Cerebellar nuclear complex (tissue), 1 donor: Measurements from ENCODE around the gene CTNND2.

Source experiments
- DNase-seq, 2 experiments: peaks; one replicate each; lab custom pipeline; 2025; lab: John Stamatoyannopoulos, UW

Gene CTNND2

GRCh38 chr5:11596185-11596584, 308.1 kb downstream of the CTNND2 start:
- DNase-seq = no peak

GRCh38 chr5:11595045-11595444, 309.2 kb downstream of the CTNND2 start:
- DNase-seq = no peak

- no peak for DNase-seq
Observed at GRCh38 chr5:11594021-11594420, 310.2 kb downstream of the CTNND2 start.

- DNase-seq = no peak
Observed at GRCh38 chr5:11590475-11590874, 313.8 kb downstream of the CTNND2 start.

GRCh38 chr5:11588803-11589202, 315.4 kb downstream of the CTNND2 start:
- peak in 1 of 2 experiments; percentile 18 for DNase-seq

- no peak for DNase-seq
Observed at GRCh38 chr5:11584017-11584416, 320.2 kb downstream of the CTNND2 start.

- DNase-seq = no peak
Observed at GRCh38 chr5:11579351-11579750, 324.9 kb downstream of the CTNND2 start.

- no peak for DNase-seq
Observed at GRCh38 chr5:11574787-11575186, 329.5 kb downstream of the CTNND2 start.

GRCh38 chr5:11573140-11573992, 330.9 kb downstream of the CTNND2 start:
- no peak for DNase-seq

- peak in 1 of 2 experiments; percentile 50 for DNase-seq
Observed at GRCh38 chr5:11564706-11565105, 339.5 kb downstream of the CTNND2 start.

- no peak for DNase-seq
Observed at GRCh38 chr5:11563822-11564221, 340.4 kb downstream of the CTNND2 start.

GRCh38 chr5:11560915-11561697, 343.1 kb downstream of the CTNND2 start:
- DNase-seq = no peak

- DNase-seq = no peak
Observed at GRCh38 chr5:11557063-11557462, 347.2 kb downstream of the CTNND2 start.

GRCh38 chr5:11555171-11555570, 349.1 kb downstream of the CTNND2 start:
- no peak for DNase-seq

- DNase-seq = no peak
Observed at GRCh38 chr5:11547730-11548129, 356.5 kb downstream of the CTNND2 start.

- DNase-seq = no peak
Observed at GRCh38 chr5:11547140-11547539, 357.1 kb downstream of the CTNND2 start.

GRCh38 chr5:11540112-11540511, 364.1 kb downstream of the CTNND2 start:
- DNase-seq = no peak

- DNase-seq = no peak
Observed at GRCh38 chr5:11531811-11532555, 372.3 kb downstream of the CTNND2 start.

- DNase-seq = no peak
Observed at GRCh38 chr5:11528720-11529119, 375.5 kb downstream of the CTNND2 start.

GRCh38 chr5:11527652-11528349, 376.4 kb downstream of the CTNND2 start:
- DNase-seq = no peak

- no peak for DNase-seq
Observed at GRCh38 chr5:11525020-11525419, 379.2 kb downstream of the CTNND2 start.

GRCh38 chr5:11524188-11524587, 380.1 kb downstream of the CTNND2 start:
- no peak for DNase-seq
